ENCODE results near the gene LRRN2. TPM values are rescaled to one million over a fixed set of nuclear protein-coding genes. Genes with fewer than 3 reads are reported as not detected.

LRRN2 gene
- total RNA-seq, 2 experiments from 2014 or later = not detected

DNA sequence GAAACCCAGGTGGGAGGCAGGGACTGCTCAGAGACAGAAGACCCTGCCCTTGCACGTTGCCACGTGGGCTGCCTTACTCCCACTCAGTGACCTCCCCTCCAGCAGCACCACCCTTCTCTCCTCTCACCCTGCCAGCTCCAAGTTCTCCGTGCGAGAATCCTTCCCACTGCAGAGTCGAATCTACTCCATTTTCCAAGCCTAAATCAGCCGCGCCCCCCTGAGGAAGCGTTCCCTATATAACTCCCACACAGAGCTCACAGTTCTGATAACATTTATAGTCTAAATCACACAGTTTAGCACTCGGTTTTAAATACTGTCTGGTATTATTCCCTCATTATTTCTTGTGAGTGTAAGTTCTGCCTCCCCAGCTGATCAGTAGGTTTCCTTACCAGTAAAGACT lies 7.7 kb downstream of the LRRN2 start:
- POLR2A ChIA-PET = no interaction called here
- H3K36me3 Mint-ChIP-seq (ENCODE audit: low read depth) = no peaks in the 10 kb centered on the region
- CTCF ChIA-PET = no interaction called here
- H3K36me3 ChIP-seq (ENCODE audit: insufficient read depth, low read length) = no peaks in the 10 kb centered on the region
- H3K27me3 Mint-ChIP-seq = peaks cover 25% of the 10 kb centered on the region
- H3K4me3 Mint-ChIP-seq = no peak overlapping the region
- ATAC-seq (ENCODE audit: poor library complexity) = no peak
- no peaks in the 10 kb centered on the region for H3K9me3 Mint-ChIP-seq
- no peak for DNase-seq
- H3K27ac ChIP-seq (ENCODE audit: low read depth in 1 of 2, low read length in 2 of 2) = no peak overlapping the region
- no peak overlapping the region for H3K27ac Mint-ChIP-seq
- no peaks in the 10 kb centered on the region for H3K4me1 Mint-ChIP-seq (ENCODE audit: low read depth)
- TF ChIP-seq, protein P1, sequence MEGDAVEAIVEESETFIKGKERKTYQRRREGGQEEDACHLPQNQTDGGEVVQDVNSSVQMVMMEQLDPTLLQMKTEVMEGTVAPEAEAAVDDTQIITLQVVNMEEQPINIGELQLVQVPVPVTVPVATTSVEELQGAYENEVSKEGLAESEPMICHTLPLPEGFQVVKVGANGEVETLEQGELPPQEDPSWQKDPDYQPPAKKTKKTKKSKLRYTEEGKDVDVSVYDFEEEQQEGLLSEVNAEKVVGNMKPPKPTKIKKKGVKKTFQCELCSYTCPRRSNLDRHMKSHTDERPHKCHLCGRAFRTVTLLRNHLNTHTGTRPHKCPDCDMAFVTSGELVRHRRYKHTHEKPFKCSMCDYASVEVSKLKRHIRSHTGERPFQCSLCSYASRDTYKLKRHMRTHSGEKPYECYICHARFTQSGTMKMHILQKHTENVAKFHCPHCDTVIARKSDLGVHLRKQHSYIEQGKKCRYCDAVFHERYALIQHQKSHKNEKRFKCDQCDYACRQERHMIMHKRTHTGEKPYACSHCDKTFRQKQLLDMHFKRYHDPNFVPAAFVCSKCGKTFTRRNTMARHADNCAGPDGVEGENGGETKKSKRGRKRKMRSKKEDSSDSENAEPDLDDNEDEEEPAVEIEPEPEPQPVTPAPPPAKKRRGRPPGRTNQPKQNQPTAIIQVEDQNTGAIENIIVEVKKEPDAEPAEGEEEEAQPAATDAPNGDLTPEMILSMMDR (IDR thresholded peaks at IDR 0.05) = no peak
- intact Hi-C loops (cut with DNase I, micrococcal nuclease) = no loop called here
- H3K27me3 ChIP-seq (ENCODE audit: control insufficient read depth in 1 of 2, insufficient read depth in 2 of 2, low read length in 2 of 2) = no peaks in the 10 kb centered on the region
- H3K4me1 ChIP-seq (ENCODE audit: insufficient read depth, low read length) = no peaks in the 10 kb centered on the region
- H3K4me3 ChIP-seq (ENCODE audit: low read length) = no peak overlapping the region
- H3K9me3 ChIP-seq (ENCODE audit: control insufficient read depth in 1 of 2, insufficient read depth in 1 of 2, low read length in 2 of 2) = no peaks in the 10 kb centered on the region

DNA sequence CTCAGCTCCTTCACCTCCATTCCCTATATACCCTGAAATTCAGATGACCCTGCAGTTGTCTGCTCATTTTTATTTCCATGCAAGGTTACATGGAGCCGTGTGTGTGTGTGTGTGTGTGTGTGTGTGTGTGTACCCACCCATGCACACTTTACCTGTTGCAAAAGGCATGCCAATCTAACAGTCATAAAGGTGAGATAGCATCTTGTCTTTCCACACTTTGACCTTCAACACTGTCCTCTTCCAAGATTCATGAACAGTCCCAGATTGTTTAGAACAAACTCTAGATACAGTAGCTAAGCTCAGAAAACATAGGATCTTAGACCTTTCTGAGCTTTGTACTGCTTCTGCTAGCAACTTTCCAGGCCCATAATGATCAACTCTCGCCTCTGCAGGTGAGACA lies 9.5 kb downstream of the LRRN2 start:
- POLR2A ChIA-PET = no interaction called here
- TF ChIP-seq, protein P1 (IDR thresholded peaks at IDR 0.05) = no peak
- intact Hi-C loops (cut with DNase I, micrococcal nuclease) = no loop called here

DNA sequence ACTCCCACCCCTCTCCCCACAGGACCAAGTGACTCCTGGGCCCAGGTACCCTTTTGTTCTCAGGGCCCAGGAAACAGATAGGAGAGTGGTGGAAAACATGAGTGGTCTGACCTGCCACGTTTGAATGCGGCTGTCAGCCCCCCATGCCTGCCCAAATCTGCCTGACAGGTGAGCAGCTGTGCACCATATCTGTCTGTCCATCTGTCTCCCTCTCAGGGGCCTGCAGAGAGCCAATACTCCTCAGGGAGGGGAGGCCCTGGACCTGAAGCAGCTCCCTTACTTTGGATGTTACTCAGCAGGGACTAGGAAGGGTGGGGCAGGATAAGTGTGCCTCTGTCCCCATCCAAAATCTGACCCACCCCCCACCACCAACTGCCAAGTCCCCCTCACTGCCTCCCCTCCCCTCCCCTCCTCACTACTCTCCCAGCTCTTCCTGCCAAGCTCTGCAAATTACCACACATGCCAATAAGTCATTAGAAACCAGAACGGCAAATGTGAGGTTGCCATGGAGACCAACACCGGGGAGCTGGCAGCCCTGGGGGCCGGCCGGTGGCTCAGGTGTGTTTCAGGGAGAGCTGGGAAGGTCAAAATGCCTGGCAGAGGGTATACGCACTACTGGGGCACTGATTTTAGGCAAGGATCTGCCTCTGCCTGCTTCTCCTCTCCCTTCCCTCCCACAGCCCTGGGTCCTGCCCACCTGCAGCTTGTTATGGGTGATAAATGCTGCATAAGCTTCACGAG lies 11.5 kb downstream of the LRRN2 start:
- H3K4me3 Mint-ChIP-seq = no peak overlapping the region
- no peaks in the 10 kb centered on the region for H3K4me1 Mint-ChIP-seq (ENCODE audit: low read depth)

More for the DNA sequence above, 9.5 kb downstream of the LRRN2 start:
- ATAC-seq (ENCODE audit: poor library complexity) = no peak
- Mint-ChIP-seq H3K4me3 (no peak overlapping the region), H3K27ac (no peak overlapping the region), H3K27me3 (peaks cover 17% of the 10 kb centered on the region), H3K36me3 (ENCODE audit: low read depth) (no peaks in the 10 kb centered on the region), H3K9me3 (no peaks in the 10 kb centered on the region), H3K4me1 (ENCODE audit: low read depth) (no peaks in the 10 kb centered on the region)
- DNase-seq = no peak
- no peaks in the 10 kb centered on the region for H3K27me3 ChIP-seq (ENCODE audit: control insufficient read depth in 1 of 2, insufficient read depth in 2 of 2, low read length in 2 of 2)
- no peaks in the 10 kb centered on the region for H3K4me1 ChIP-seq (ENCODE audit: insufficient read depth, low read length)
- no peak overlapping the region for H3K27ac ChIP-seq (ENCODE audit: low read depth in 1 of 2, low read length in 2 of 2)
- no peak overlapping the region for H3K4me3 ChIP-seq (ENCODE audit: low read length)
- CTCF ChIA-PET = no interaction called here
- H3K36me3 ChIP-seq (ENCODE audit: insufficient read depth, low read length) = no peaks in the 10 kb centered on the region
- no peaks in the 10 kb centered on the region for H3K9me3 ChIP-seq (ENCODE audit: control insufficient read depth in 1 of 2, insufficient read depth in 1 of 2, low read length in 2 of 2)

More for the DNA sequence above, 11.5 kb downstream of the LRRN2 start:
- H3K27ac ChIP-seq (ENCODE audit: low read depth in 1 of 2, low read length in 2 of 2) = no peak overlapping the region
- Mint-ChIP-seq H3K27ac (no peak overlapping the region), H3K9me3 (no peaks in the 10 kb centered on the region), H3K27me3 (peaks cover 7% of the 10 kb centered on the region), H3K36me3 (ENCODE audit: low read depth) (no peaks in the 10 kb centered on the region)
- ATAC-seq (ENCODE audit: poor library complexity) (no peak), DNase-seq (no peak)
- H3K27me3 ChIP-seq (ENCODE audit: control insufficient read depth in 1 of 2, insufficient read depth in 2 of 2, low read length in 2 of 2) = no peaks in the 10 kb centered on the region
- intact Hi-C loops (cut with DNase I, micrococcal nuclease) = no loop called here
- H3K4me1 ChIP-seq (ENCODE audit: insufficient read depth, low read length) = no peaks in the 10 kb centered on the region
- H3K36me3 ChIP-seq (ENCODE audit: insufficient read depth, low read length) = no peaks in the 10 kb centered on the region
- H3K9me3 ChIP-seq (ENCODE audit: control insufficient read depth in 1 of 2, insufficient read depth in 1 of 2, low read length in 2 of 2) = no peaks in the 10 kb centered on the region
- CTCF ChIA-PET = no interaction called here
- TF ChIP-seq, protein P1 (IDR thresholded peaks at IDR 0.05) = no peak
- POLR2A ChIA-PET = no interaction called here
- no peak overlapping the region for H3K4me3 ChIP-seq (ENCODE audit: low read length)
